ENCODE data around the gene LPO. TPM values are rescaled to one million over a fixed set of nuclear protein-coding genes. Genes with fewer than 3 reads are reported as not detected.

The LPO gene
- total and polyA plus RNA-seq, 9 of the 15 experiments (the other 6 are each of a cell fraction or from before 2014, with no cell fraction given): 0.07 to 0.11 TPM; not detected in 7

- TF ChIP-seq CHAMP1 (IDR thresholded peaks at IDR 0.05): peak; percentile 63; the same call in 1 of the 2 replicates
- TF ChIP-seq NR1H2 (CRISPR knock-in tag; IDR thresholded peaks at IDR 0.05): no peak
- TF ChIP-seq GTF2B (IDR thresholded peaks at IDR 0.05; ENCODE audit: extremely low read depth, insufficient read length): no peak
- no peak for TF ChIP-seq EWSR1 (IDR thresholded peaks at IDR 0.05; ENCODE audit: borderline replicate concordance, low read depth, partially characterized antibody)
- TF ChIP-seq MTA3 (IDR thresholded peaks at IDR 0.05; ENCODE audit: borderline replicate concordance): peak; percentile 57; the same call in 1 of the 2 replicates
- 0 out of 2 replicates have a peak, but pooled peaks have one; percentile 42 for TF ChIP-seq VEZF1 (CRISPR knock-in tag; IDR thresholded peaks at IDR 0.05)
- peak; percentile 84 for TF ChIP-seq TAF9B (IDR thresholded peaks at IDR 0.05; ENCODE audit: partially characterized antibody)
Measured at GRCh38 chr17:58219007-58219788, 19.2 kb upstream of the LPO start, which contains the start of gene MKS1 (continued).

Measured in K562 (cell line).